Natural killer cell treated with Interleukin-12 subunit alpha and Interleukin-12 subunit beta and Interleukin-15 and Interleukin-18, amount 100 ng/mL, for 72 hours (primary cell): ENCODE results near the gene ARHGEF4. TPM values are rescaled to one million over a fixed set of nuclear protein-coding genes. Genes with fewer than 3 reads are reported as not detected.

Experiments used
- total RNA-seq, 2 donors: library from RNA; stranded (reverse); gene quantifications; one replicate each; pipeline ENCODE4 v1.2.3, GENCODE V29; 2022

Gene ARHGEF4
- total RNA-seq, 2 donors from 2014 or later: not detected

Other genes with a start within 250 kb of the ARHGEF4 start
- gene CFC1, start 237.3 kb upstream of the ARHGEF4 start, total RNA-seq: not detected
- not detected for gene POTEJ, start 225.5 kb upstream of the ARHGEF4 start, total RNA-seq
- not detected for gene GPR148, start 107.8 kb upstream of the ARHGEF4 start, total RNA-seq
- gene AMER3, start 81.4 kb upstream of the ARHGEF4 start, total RNA-seq: not detected